Endodermal cell (in vitro differentiated cells): ENCODE data around the gene NAA20. TPM values are rescaled to one million over a fixed set of nuclear protein-coding genes. Genes with fewer than 3 reads are reported as not detected.
"Not testable (repeated sequence)": the region's sequence is repeated elsewhere in the genome, so short reads cannot be mapped to it uniquely, and the experiment has no call there.

Experiments
- DNase-seq: peaks from one replicate; pipeline ENCODE4 v3.0.0-alpha.2; 2017
- H3K27ac ChIP-seq: 2 replicates; pipeline ENCODE4 v1.5.1; 2013; ENCODE audit warnings: mild to moderate bottlenecking, low read depth, low read length, moderate library complexity
- H3K27me3 ChIP-seq: 2 replicates; pipeline ENCODE4 v1.6.1; 2013; ENCODE audit warnings: mild to moderate bottlenecking, low read length, moderate library complexity; ENCODE audit not compliant: insufficient read depth, control insufficient read depth, poor library complexity, severe bottlenecking
- H3K36me3 ChIP-seq: 2 replicates; pipeline ENCODE4 v1.7.0; 2013; ENCODE audit warnings: mild to moderate bottlenecking, low read length, moderate library complexity; ENCODE audit not compliant: control insufficient read depth, insufficient read depth
- H3K4me1 ChIP-seq: one replicate; pipeline ENCODE4 v1.7.0; 2013; ENCODE audit warnings: low read length; ENCODE audit not compliant: control insufficient read depth, insufficient read depth
- H3K4me3 ChIP-seq: 2 replicates; pipeline ENCODE4 v1.5.1; 2013; ENCODE audit warnings: mild to moderate bottlenecking, low read length, moderate library complexity
- H3K9ac ChIP-seq: 2 replicates; pipeline ENCODE4 v1.6.1; 2013; ENCODE audit warnings: mild to moderate bottlenecking, low read length, moderate library complexity; ENCODE audit not compliant: poor library complexity, severe bottlenecking; ENCODE audit errors: extremely low read depth
- H3K9me3 ChIP-seq: 2 replicates; pipeline ENCODE4 v1.6.1; 2013; ENCODE audit warnings: mild to moderate bottlenecking, low read length, moderate library complexity; ENCODE audit not compliant: control insufficient read depth
- H3K27ac Mint-ChIP-seq: 2 replicates; pipeline ENCODE4 v1.8.0; 2020; ENCODE audit warnings: mixed read lengths
- H3K27me3 Mint-ChIP-seq: 2 replicates; pipeline ENCODE4 v1.8.0; 2021; ENCODE audit warnings: mild to moderate bottlenecking, mixed read lengths; ENCODE audit not compliant: insufficient read depth
- H3K36me3 Mint-ChIP-seq: 2 replicates; pipeline ENCODE4 v1.8.0; 2020; ENCODE audit warnings: low read depth, mixed read lengths
- H3K4me1 Mint-ChIP-seq: 2 replicates; pipeline ENCODE4 v1.8.0; 2020; ENCODE audit warnings: mixed read lengths
- H3K4me3 Mint-ChIP-seq: 2 replicates; pipeline ENCODE4 v1.8.0; 2020; ENCODE audit warnings: mild to moderate bottlenecking, moderate library complexity, mixed read lengths
- H3K9me3 Mint-ChIP-seq: 2 replicates; pipeline ENCODE4 v1.8.0; 2020; ENCODE audit warnings: mild to moderate bottlenecking, mixed read lengths
- WGBS, 2 experiments: methylation state at CpG; one replicate each; pipeline versions ENCODE4 v1.1.5 to v1.1.7; 2013; ENCODE audit warnings: missing lambda C conversion rate in 2 of 2, mixed read lengths in 1 of 2; ENCODE audit not compliant: insufficient coverage in 1 of 2, insufficient read length in 1 of 2; 5-methylcytosine and 5-hydroxymethylcytosine counted together
- total RNA-seq, 2 donors: library from RNA; stranded (reverse); fragmentation: NEBNext Ultra II Directional in 1 of 2; extraction: Animal tissue kit (Norgen Biotek cat#: 25700) in 1 of 2; gene quantifications; 2 replicates in 1 of 2; 3 replicates in 1 of 2; pipeline ENCODE4 v1.2.1, GENCODE V29; 2021
- TF ChIP-seq, protein P1 (sequence below): fragments of 200-600 bp; sonication (generic); conservative IDR thresholded peaks from 2 replicates; pipeline ENCODE4 v1.5.0; 2021; ENCODE audit warnings: antibody characterized with exemption, mild to moderate bottlenecking

NAA20 gene
- total RNA-seq, 2 donors from 2014 or later = 35.1 to 39.4 TPM

DNA sequence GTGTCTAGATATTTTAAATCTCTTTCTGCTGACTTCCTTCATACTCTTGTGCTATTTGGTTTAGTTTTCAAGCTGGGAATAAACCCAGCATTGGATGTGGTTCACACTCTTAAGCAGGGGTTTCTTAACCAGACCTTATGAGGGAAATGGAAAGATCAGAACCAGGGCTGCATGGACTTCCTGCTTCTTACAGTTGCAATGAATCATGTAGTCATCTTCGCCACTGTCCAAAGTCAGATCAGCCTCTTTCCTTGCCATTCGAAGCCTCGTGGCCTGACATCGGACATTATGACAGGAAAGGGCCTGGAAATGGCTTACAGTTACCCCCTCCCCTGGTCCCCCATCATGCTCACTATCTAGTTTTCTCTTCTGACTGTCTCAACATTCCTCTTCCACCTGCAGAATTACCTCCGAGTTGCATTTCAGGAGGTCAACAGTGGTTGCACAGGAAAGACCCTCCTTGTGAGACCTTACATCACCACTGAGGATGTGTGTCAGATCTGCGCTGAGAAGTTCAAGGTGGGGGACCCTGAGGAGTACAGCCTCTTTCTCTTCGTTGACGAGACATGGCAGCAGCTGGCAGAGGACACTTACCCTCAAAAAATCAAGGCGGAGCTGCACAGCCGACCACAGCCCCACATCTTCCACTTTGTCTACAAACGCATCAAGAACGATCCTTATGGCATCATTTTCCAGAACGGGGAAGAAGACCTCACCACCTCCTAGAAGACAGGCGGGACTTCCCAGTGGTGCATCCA is 16.8 kb upstream of the NAA20 start:
- no peaks in the 10 kb centered on the region for H3K9me3 Mint-ChIP-seq
- H3K4me1 Mint-ChIP-seq = peaks cover 5% of the 10 kb centered on the region
- Histone ChIP-seq H3K9me3 (no peaks in the 10 kb centered on the region), H3K27ac (no peak overlapping the region), H3K4me3 (no peak overlapping the region), H3K9ac (no peak overlapping the region), H3K36me3 (no peaks in the 10 kb centered on the region), H3K4me1 (no peaks in the 10 kb centered on the region), H3K27me3 (no peaks in the 10 kb centered on the region)
- DNase-seq = no peak
- H3K36me3 Mint-ChIP-seq = no peaks in the 10 kb centered on the region
- H3K4me3 Mint-ChIP-seq = no peak overlapping the region
- H3K27me3 Mint-ChIP-seq = no peaks in the 10 kb centered on the region
- TF ChIP-seq, protein P1, sequence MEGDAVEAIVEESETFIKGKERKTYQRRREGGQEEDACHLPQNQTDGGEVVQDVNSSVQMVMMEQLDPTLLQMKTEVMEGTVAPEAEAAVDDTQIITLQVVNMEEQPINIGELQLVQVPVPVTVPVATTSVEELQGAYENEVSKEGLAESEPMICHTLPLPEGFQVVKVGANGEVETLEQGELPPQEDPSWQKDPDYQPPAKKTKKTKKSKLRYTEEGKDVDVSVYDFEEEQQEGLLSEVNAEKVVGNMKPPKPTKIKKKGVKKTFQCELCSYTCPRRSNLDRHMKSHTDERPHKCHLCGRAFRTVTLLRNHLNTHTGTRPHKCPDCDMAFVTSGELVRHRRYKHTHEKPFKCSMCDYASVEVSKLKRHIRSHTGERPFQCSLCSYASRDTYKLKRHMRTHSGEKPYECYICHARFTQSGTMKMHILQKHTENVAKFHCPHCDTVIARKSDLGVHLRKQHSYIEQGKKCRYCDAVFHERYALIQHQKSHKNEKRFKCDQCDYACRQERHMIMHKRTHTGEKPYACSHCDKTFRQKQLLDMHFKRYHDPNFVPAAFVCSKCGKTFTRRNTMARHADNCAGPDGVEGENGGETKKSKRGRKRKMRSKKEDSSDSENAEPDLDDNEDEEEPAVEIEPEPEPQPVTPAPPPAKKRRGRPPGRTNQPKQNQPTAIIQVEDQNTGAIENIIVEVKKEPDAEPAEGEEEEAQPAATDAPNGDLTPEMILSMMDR = no peak
- WGBS, 2 experiments = 94% methylated on average over 14 of the region's 14 CpGs
- H3K27ac Mint-ChIP-seq = no peak overlapping the region

DNA sequence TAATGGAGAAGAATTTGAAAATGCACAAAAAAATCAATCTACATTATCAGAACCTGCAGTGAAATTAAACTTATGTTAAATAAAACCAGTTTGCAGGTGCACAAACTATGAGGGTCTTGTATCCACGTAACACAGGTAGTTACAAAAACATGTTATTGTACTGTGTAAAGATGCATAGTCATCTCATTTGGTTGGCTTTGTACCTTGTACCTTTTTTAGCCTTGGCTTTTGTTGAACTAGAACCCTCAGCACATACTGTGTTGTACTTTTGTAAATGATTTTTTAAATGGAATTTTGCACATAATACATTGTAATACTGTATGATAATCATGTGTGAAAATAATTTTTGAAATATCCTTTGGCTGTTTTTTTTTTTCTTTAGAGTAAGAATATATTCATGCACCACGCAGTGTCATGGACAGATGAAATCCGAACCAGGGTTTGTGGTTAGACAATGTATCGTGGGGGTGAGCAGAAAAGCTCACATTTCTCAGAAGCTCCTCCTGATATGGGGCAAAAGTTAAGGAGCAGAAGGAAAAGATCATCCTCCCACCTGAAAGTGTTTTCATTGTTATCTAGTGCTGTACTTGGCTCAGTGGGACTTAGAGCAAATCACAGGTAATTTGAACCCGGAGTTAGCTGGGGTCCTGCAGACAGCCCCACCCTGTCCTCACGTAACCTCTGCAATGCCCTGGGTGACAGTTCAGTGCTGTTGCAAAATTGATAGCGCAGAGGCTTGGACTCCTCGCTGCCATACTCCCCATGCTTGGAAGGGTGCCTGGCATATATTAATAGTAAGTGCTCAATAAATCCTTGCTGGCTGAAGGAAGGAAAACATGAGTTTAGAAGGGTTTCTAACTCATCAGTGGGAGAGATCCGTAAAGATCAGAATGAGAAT is 14.8 kb upstream of the NAA20 start:
- TF ChIP-seq, protein P1 = no peak
- Histone ChIP-seq H3K27me3 (no peaks in the 10 kb centered on the region), H3K9me3 (no peaks in the 10 kb centered on the region), H3K4me3 (no peak overlapping the region), H3K27ac (no peak overlapping the region), H3K36me3 (no peaks in the 10 kb centered on the region), H3K4me1 (no peaks in the 10 kb centered on the region), H3K9ac (no peak overlapping the region)
- Mint-ChIP-seq H3K4me3 (no peak overlapping the region), H3K4me1 (peaks cover 9% of the 10 kb centered on the region), H3K27ac (no peak overlapping the region), H3K27me3 (no peaks in the 10 kb centered on the region), H3K36me3 (no peaks in the 10 kb centered on the region), H3K9me3 (no peaks in the 10 kb centered on the region)
- DNase-seq = no peak
- 93 to 96% methylated on average over 4 to 9 of the region's 9 CpGs for WGBS, 2 experiments

DNA sequence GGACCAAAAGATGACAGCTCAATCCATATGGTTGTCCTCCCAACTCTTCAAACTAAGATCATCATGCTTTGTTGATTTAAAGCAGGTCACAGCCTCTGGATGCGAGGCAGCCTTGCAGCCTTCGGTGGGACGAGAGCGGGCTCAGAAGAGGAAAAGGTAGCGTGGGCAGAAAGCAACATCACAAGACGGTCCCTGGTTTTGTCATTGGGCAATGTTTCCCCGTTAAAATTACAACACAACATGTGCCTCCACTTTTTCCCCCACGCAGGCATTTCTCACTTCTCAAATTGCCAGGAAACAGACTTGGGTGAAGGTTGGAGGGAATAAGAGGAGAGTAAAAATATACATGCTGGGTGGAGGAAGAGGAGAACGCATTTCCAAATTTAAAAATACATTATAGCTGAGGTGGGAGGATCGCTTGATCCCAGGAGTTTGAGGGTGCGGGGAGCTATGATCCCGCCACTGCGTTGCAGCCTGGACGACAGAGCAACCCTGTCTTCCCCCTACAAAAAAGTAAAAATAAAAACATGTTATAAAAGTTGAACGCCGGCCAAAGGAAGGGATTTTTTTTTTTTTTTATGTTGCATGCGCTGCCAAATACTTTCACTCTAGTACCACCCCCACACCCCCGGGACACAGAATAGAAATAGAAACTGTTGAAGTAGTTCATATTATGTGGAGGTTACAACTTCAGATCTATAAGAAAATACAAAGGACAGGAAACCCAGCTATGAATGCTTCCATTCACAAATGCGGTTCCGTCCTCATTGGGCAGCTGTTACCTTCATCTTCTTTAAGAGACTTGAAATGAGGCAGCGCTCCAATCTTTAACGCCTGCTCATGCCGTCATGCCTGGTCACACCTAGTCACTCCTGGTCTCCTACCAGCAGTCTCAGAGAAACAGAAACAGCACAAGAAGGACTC is 13.9 kb upstream of the NAA20 start:
- TF ChIP-seq, protein P1 = no peak
- Mint-ChIP-seq H3K27me3 (no peaks in the 10 kb centered on the region), H3K9me3 (no peaks in the 10 kb centered on the region), H3K4me3 (no peak overlapping the region), H3K27ac (no peak overlapping the region), H3K36me3 (no peaks in the 10 kb centered on the region), H3K4me1 (peaks cover 9% of the 10 kb centered on the region)
- Histone ChIP-seq H3K9me3 (no peaks in the 10 kb centered on the region), H3K9ac (no peak overlapping the region), H3K4me1 (no peaks in the 10 kb centered on the region), H3K27ac (no peak overlapping the region), H3K36me3 (no peaks in the 10 kb centered on the region), H3K27me3 (no peaks in the 10 kb centered on the region), H3K4me3 (no peak overlapping the region)
- 90% methylated on average over 10 to 19 of the region's 23 CpGs for WGBS, 2 experiments
- DNase-seq = no peak

DNA sequence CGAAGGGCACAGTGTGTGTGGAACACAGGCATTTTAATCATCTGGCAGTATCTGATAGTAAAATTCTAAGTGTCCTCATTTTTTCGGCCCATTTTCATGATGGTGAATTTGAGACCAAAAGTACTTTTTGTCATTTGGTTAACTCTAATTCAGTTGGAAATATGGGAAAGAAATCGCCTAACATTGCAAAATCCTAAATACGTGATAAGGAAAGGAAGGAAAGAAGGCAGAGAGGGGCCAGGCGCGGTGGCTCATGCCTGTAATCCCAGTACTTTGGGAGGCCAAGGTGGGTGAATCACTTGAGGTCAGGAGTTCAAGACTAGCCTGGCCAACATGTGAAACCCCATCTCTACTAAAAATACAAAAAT is 13.2 kb upstream of the NAA20 start:
- H3K27ac Mint-ChIP-seq, H3K36me3 ChIP-seq, H3K9ac ChIP-seq, H3K27me3 Mint-ChIP-seq, H3K9me3 Mint-ChIP-seq, DNase-seq, H3K4me3 Mint-ChIP-seq, H3K9me3 ChIP-seq, H3K4me3 ChIP-seq, H3K36me3 Mint-ChIP-seq, H3K27me3 ChIP-seq, H3K4me1 ChIP-seq, H3K27ac ChIP-seq: not testable (repeated sequence)
- WGBS, 2 experiments = 91 to 99% methylated on average over 3 to 6 of the region's 6 CpGs
- peaks cover 10% of the 10 kb centered on the region for H3K4me1 Mint-ChIP-seq
